ENCODE results near the gene RGPD6.
"Not testable (repeated sequence)": the region's sequence is repeated elsewhere in the genome, so short reads cannot be mapped to it uniquely, and the experiment has no call there.

DNA sequence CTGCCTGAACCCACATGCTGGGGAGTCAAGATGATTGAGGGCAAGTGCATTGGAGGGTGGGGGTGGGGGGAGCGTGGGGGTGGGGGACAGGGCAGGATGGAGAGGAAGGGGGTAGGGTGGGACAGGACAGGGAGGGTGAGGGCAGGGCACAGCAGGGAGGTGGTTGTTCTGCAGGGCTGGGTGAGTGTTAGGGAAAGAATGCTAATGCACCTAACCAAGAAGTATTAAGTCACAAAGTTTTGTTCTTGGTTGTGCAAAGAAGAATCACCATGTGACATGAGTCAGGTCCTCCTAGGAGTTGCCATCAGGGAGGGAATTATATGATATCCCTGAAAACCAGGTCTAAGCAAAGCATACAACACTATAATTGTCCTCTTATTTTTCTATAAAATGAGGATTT is 36.9 kb upstream of the RGPD6 start:
- not testable (repeated sequence) for TF ChIP-seq CTCF (conservative IDR thresholded peaks at IDR 0.05; ENCODE audit: low read length); EZH2phosphoT487 (IDR thresholded peaks at IDR 0.05; ENCODE audit: borderline replicate concordance)
